ACHN (cell line): ENCODE data around the gene FAM153A.
"Not testable (repeated sequence)": the region's sequence is repeated elsewhere in the genome, so short reads cannot be mapped to it uniquely, and the experiment has no call there.

Experiments
- DNase-seq: peaks from one replicate; pipeline ENCODE4 v3.0.0-alpha.2; 2015
- in situ Hi-C: cut with HindIII; loops from 2 replicates; pipeline ENCODE4 v1.10.0; 2017; ENCODE audit warnings: low sequenced_read_pairs, low pct_ligation_motif_present, low pct_unique_long_range_greater_than_20kb

FAM153A gene

DNA sequence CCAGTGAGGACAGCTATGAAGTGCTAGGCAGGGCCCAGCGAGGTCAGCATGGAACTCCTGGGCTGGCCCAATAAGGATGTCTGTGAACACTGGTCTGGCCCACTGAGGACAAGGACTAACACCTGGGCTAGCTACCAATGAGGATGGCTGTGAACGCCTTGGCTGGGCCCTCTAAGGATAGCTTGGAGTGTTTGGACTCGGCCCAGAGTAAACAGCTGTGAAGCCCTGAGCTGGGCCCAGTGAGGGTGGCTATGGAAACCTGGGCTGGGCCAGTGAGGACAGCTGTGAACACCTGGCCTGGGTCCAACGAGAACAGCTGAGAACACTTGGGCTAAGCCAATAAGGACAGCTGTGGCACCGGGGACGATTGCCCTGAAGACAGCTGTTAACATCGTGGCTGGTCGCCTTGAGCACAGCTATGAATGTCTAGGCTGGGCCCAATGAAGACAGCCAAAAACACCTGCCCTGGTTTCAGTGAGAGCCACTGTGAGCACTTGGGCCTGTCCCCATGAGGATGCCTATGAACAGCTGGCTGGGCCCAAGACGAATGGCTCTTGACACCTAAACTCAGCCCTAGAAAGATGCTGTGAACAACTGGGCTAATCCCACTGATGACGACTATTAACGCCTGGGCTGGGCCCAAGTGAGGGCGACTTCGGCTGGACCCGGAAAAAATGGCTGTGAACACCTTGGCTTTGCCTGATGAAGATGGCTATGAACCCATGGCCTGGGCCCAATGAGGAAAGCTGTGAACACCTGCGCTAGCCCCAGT, 18.8 kb downstream of the FAM153A start:
- DNase-seq, in situ Hi-C loops: not testable (repeated sequence)

DNA sequence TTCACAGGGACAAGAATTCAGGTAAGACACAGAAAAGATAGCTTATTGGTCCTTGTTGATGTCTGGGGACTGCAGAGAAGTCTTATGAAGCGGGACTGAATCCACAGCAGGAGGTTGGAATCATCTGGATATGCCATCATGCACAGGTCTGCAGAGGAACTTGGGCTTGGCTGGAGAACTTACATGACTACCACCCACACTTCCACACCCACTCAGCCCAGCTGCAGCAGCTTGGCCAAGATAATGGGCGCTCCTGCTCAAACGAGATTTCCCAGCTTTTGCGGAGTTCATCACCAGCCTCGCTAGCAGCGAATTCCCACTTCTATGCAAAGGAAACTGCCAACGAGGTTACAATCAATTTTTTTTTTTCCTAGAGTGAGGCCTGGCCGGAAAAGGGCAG, 21.7 kb downstream of the FAM153A start:
- DNase-seq, in situ Hi-C loops: not testable (repeated sequence)

DNA sequence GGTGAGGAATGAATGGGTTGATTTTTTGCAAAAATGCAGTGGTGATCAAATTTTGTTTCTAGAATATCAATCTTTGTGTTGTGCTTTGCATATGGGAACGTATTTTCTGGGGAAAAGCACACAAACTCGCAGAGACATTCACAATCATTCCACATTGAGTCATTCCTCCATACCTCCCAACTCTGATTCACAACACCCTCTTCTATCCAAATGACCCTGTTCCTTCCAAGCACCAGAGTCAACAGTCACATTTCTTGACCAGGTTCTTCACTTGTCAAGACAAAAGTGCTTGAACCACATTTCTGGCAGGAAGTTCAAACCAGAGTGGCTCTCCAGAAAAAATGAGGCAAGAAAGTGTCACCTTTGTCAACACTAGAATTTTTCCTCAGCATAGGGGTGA, 35.3 kb downstream of the FAM153A start:
- not testable (repeated sequence) for DNase-seq

DNA sequence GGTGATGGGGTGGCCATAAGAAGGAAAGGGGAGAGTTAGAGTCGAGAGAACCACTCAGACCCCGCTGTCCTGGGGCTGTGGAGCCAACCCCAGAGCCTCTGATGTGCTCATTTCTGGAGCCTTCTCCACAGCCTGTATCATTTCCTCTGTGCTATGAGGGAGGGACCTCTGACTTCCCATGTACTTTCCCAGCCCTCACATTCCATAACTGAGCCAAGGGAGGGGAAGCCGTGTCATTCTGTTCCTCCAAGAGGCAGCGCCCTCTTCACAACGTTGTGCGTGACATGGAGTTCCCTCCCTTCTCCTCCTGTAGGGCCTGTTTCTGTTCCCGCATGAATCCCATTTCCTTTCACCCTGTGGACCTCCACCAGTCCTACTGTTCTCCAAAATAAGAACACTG, 57.8 kb downstream of the FAM153A start:
- in situ Hi-C loops, DNase-seq: not testable (repeated sequence)

More for the DNA sequence above, 35.3 kb downstream of the FAM153A start:
- in situ Hi-C loops, result not testable (repeated sequence)

DNA sequence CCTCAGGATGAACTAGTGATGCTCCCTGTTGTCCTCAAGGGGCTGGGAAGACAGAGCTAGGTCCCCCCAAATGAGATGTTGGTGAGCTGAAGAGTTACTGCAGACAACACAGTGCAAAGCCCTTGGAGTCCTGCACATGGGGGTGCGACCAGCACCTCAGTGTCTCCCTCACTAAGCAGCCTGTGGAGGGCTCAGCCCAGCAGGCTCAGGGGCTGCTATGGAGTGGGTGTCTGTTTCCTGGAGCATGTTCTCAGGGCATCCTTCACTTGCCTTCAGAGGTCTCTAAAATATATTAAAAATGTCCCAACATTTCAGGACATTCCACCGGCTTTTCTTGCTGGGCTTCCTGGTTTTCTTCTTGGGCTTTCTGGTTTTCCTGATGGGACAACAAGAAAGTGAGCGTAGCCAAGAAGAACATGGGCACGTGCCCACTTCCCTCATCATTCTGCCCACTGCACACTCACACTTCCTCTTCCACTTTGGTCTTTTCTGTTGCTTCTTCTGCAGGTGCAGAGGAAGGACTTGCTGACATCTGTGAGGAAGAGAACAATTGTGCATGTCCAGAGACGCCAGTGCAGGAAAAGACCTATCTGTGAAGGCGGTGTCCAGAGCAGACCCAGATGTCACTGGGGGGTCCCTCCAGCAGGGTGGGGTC, 58.7 kb downstream of the FAM153A start:
- in situ Hi-C loops, DNase-seq: not testable (repeated sequence)

DNA sequence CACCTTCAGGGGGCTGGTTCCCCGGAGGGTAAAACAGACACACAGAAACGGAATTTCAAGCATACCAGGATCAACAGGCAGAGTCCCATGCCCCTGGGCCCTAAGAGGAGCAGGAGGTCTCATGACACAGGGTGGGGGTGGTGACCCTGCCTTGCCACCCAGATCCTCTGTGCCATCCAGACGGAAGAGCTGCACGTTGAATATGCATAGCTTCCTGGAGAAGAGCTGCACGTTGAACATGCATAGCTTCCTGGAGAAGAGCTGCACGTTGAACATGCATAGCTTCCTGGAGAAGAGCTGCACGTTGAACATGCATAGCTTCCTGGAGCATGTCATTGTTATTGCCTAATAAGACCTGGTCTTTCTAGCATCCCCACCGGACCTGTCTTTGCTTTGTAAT, 59.9 kb downstream of the FAM153A start:
- DNase-seq, in situ Hi-C loops: not testable (repeated sequence)

DNA sequence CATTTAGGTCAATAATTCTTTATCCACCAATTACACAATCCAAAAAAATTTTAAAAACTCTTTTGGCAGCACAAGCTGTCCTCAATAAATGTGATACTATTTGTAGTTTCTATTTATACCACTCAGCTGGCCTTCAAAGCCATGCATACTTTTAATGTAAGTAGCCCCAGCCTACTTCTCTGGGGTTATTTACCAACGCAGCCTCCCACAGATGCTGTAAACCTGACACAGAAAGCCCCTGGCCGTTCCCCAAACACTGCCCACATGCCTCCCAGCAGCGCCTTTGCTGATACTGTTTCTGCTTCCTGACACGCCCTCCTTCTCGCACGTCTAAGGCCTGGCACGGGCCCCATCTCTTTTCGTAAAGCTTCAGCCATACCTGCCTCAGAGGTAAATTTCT, 62.7 kb downstream of the FAM153A start:
- in situ Hi-C loops, result not testable (repeated sequence)

DNA sequence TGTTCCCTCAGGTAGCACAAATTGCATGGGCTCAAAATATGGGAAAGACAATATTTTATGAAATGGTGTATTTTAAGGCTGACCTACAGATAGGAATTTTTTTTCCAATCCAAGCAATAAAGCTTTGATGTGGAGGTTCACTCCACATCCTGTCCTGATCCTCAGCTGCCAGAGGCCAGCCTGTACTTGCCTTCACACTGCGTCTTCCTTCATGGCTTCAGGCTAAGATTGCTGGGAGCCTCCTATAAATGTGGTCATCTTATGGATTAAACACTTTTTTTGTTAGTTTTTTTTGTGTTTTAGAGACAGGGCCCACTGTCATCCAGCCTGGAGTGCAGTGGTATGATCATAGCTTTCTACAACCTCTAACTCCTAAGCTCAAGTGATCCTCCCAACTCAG, 67.3 kb downstream of the FAM153A start:
- in situ Hi-C loops, DNase-seq: not testable (repeated sequence)

More for the DNA sequence above, 62.7 kb downstream of the FAM153A start:
- DNase-seq, result not testable (repeated sequence)

DNA sequence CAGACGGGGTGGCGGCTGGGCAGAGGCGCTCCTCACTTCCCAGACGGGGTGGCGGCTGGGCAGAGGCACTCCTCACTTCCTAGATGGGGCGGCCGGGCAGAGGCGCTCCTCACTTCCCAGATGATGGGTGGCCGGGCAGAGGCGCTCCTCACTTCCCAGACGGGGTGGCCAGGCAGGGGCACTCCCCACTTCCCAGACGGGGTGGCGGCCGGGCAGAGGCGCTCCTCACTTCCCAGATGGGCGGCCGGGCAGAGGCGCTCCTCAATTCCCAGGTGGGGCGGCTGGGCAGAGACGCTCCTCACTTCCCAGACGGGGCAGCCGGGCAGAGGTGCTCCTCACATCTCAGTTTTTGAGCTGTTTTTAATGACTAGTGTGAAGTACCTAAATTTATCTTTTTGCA, 86.6 kb downstream of the FAM153A start:
- DNase-seq, in situ Hi-C loops: not testable (repeated sequence)

DNA sequence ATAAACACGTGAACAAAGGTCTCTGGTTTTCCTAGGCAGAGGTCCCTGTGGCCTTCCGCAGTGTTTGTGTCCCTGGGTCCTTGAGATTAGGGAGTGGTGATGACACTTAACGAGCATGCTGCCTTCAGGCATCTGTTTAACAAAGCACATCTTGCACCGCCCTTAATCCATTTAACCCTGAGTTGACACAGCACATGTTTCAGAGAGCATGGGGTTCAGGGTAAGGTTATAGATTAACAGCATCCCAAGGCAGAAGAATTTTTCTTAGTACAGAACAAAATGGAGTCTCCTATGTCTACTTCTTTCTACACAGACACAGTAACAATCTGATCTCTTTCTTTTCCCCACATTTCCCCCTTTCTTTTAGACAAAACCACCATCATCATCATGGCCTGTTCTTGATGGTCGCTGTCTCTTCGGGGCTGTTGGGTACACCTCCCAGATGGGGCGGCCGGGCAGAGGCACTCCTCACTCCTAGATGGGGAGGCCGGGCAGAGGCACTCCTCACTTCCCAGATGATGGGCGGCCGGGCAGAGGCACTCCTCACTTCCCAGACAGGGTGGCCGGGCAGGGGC, 87.3 kb downstream of the FAM153A start:
- DNase-seq, result not testable (repeated sequence)

DNA sequence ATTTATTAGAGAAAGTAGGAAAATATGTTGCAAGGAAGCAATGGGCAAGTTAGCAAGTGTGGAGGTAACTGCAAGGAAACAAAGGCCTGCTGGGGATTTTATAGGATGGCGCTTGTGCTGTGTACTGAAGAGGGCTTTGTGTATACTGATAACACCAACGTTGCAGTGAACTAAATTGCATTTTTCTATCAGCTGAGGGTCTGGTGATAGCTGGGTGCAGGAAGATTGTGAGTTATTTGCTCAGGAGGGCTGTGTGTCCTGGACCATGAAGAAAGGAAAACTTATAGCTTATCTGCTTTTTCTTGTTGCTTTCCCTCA, 88.2 kb downstream of the FAM153A start:
- DNase-seq, in situ Hi-C loops: not testable (repeated sequence)

More for the DNA sequence above, 87.3 kb downstream of the FAM153A start:
- in situ Hi-C loops, result not testable (repeated sequence)

DNA sequence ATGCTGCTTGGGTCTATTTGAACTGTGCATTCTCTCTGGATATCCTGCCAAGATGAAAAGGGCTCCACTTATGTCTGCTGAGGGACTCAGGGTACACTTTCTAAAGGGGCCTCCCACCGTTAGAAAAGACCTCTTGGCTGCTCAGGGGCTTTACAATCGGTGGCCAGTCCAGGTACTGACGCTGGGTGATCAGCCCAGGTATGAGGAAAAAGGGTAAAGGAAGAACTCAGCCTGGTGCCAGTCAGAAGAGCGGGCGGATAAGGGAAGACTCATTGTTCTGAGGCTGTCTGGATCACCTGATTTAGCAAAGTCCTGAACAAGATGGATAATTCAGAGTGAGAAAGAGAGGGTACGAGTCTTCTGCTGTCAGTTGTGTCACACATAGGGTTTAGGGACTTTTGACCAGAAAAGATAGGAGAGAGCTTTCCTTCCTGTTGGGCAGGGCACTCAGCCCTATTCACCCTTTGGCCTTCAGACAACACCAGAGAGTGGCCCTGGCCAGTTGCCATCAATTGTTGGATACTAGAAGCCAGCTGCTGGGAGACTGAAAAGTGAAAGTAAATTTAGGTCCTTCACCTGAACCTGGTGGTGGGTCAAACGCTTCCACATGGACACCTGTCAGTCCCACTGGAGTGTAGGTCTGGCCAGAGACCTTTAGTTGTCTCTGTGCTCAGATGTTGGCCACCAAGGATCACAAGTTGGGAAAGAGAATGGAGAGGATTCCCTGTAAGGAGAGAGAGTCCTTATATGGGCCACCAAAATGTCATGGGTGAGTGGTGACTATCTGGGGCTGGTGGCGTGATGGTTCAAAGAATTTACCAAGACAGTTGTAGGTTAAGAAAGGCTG, 88.8 kb downstream of the FAM153A start:
- not testable (repeated sequence) for DNase-seq

DNA sequence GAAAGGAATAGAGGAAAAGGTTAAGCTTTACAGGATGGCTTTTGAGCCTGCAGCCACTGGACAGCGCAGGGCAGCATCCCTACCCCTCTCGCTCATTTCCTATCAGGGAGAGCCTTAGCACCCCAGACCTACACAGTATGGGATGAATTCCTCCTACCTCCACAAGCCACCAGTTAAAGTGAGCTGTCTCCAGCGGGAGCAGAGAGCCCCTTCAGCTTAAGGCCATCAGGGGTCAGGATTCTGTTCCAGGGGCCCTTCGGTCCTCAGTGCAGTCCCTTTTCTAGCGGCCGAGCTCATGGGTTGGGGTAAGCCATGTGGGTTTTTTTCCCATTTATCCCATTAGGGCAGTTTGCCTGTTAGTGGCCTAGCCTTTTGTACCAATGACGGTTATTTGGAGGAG, 89.7 kb downstream of the FAM153A start:
- DNase-seq, in situ Hi-C loops: not testable (repeated sequence)

More for the DNA sequence above, 88.8 kb downstream of the FAM153A start:
- in situ Hi-C loops, result not testable (repeated sequence)

DNA sequence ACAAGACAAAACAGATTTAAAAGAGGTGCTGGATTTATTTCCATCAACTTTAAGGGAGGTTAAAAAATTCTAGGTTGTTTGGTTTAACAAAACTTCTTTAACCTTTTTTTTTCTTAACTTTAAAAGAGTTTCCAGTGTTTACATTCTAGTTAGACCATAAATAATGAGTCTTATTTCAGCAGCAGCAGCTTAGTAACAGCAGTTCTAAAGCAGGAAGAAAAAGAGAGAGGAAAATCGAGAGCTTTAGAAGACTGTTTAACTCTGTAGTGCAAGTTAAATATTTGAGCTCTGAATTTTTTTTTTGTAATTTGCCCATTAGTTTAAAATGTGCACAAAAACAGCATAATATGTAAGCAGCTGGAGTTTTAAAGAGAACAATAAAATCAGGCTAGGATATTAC, 90.2 kb downstream of the FAM153A start:
- in situ Hi-C loops, DNase-seq: not testable (repeated sequence)

DNA sequence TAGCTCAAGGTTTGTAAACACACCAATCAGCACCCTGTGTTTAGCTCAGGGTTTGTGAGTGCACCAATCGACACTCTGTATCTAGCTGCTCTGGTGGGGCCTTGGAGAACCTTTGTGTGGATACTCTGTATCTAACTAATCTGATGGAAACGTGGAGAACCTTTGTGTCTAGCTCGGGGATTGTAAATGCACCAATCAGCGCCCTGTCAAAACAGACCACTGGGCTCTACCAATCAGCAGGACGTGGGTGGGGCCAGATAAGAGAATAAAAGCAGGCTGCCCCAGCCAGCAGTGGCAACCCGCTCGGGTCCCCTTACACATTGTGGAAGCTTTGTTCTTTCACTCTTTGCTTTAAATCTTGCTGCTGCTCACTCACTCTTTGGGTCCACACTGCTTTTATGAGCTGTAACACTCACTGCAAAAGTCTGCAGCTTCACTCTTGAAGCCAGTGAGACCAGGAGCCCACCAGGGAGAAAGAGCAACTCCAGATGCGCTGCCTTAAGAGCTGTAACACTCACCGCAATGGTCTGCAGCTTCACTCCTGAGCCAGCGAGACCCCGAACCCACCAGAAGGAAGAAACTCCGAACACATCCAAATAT, 93.6 kb downstream of the FAM153A start:
- DNase-seq, in situ Hi-C loops: not testable (repeated sequence)

DNA sequence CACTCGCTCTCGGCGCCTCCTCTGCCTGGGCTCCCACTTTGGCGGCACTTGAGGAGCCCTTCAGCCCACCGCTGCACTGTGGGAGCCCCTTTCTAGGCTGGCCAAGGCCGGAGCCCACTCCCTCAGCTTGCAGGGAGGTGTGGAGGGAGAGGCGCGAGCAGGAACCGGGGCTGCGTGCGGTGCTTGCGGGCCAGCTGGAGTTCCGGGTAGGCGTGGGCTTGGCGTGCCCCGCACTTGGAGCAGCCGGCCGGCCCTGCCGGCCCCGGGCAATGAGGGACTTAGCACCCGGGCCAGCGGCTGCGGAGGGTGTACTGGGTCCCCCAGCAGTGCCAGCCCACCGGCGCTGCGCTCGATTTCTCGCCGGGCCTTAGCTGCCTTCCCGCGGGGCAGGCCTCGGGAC, 94.6 kb downstream of the FAM153A start:
- in situ Hi-C loops, DNase-seq: not testable (repeated sequence)

DNA sequence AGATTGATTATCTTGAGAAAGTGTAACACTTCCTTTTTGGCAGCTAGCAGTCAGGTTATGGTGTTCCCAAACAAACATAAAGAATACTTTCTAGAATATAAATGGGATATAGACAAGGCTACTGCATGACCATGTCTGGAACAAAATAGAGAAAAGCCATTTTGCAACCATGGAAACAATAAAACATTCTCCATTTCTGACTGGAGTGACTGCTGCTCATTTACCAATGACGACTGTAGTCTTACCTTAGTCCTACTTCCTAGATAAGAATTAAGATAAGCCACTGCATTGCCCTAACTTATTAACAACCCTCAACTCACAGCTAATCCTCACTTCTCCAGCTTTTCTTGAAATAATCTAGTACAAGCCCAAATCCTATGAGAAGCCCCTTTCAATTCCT, 100.8 kb downstream of the FAM153A start:
- DNase-seq, in situ Hi-C loops: not testable (repeated sequence)
